OCI-LY3 (cell line): ENCODE data around the gene CLMN.

Experiments used
- CTCF ChIP-seq: fragments of 200-600, 300-600 bp; sonication (generic); IDR thresholded peaks from 2 replicates; pipeline ENCODE4 v1.5.1; 2014; ENCODE audit warnings: antibody characterized with exemption, low read length, low read depth
- EZH2phosphoT487 ChIP-seq: fragments of 200-600 bp; shearing (Covaris generic); IDR thresholded peaks from 2 replicates; pipeline ENCODE4 v1.6.1; 2018; ENCODE audit warnings: antibody characterized with exemption, mixed run types, low read depth

GRCh38 chr14:95300697-95301526, 18.8 kb downstream of the CLMN start:
- no peak for TF ChIP-seq CTCF
- no peak for TF ChIP-seq EZH2phosphoT487
